H4 (cell line): ENCODE measurements around the gene NCS1. TPM values are rescaled to one million over a fixed set of nuclear protein-coding genes. Genes with fewer than 3 reads are reported as not detected.

Experiments
- DNase-seq: peaks from one replicate; pipeline ENCODE4 v3.0.0-alpha.2; 2015; ENCODE audit warnings: low spot score
- total RNA-seq: library from RNA; depleted of rRNA; stranded (reverse); fragments of >200 nt; shearing (Covaris generic); gene quantifications from 2 replicates; pipeline ENCODE4 v1.2.3, GENCODE V29; 2014

The NCS1 gene
- total RNA-seq, 1 experiment from 2014 or later = 40.3 TPM

- DNase-seq = no peak
Measured at GRCh38 chr9:130194378-130194932, 22.3 kb downstream of the NCS1 start.

- DNase-seq = no peak
Measured at GRCh38 chr9:130195638-130196037, 23.4 kb downstream of the NCS1 start.

- DNase-seq = no peak
Measured at GRCh38 chr9:130196643-130197042, 24.4 kb downstream of the NCS1 start.

GRCh38 chr9:130197386-130197785 is 25.2 kb downstream of the NCS1 start:
- no peak for DNase-seq

- no peak for DNase-seq
Measured at GRCh38 chr9:130197888-130198287, 25.7 kb downstream of the NCS1 start.

GRCh38 chr9:130198501-130199179 is 26.4 kb downstream of the NCS1 start:
- DNase-seq = no peak

- no peak for DNase-seq
Measured at GRCh38 chr9:130199605-130200004, 27.4 kb downstream of the NCS1 start.

GRCh38 chr9:130200038-130200849 is 28.0 kb downstream of the NCS1 start:
- DNase-seq = no peak

- DNase-seq = no peak
Measured at GRCh38 chr9:130201399-130201873, 29.2 kb downstream of the NCS1 start.

- DNase-seq = no peak
Measured at GRCh38 chr9:130201974-130202373, 29.8 kb downstream of the NCS1 start.

GRCh38 chr9:130204341-130204740 is 32.1 kb downstream of the NCS1 start:
- no peak for DNase-seq

- DNase-seq = no peak
Measured at GRCh38 chr9:130204959-130205358, 32.8 kb downstream of the NCS1 start.

- no peak for DNase-seq
Measured at GRCh38 chr9:130205912-130206311, 33.7 kb downstream of the NCS1 start.

GRCh38 chr9:130206579-130206978 is 34.4 kb downstream of the NCS1 start:
- no peak for DNase-seq

GRCh38 chr9:130207241-130207992 is 35.2 kb downstream of the NCS1 start:
- DNase-seq = no peak

GRCh38 chr9:130208600-130209347 is 36.6 kb downstream of the NCS1 start:
- no peak for DNase-seq

GRCh38 chr9:130209422-130209821 is 37.2 kb downstream of the NCS1 start:
- no peak for DNase-seq

- no peak for DNase-seq
Measured at GRCh38 chr9:130211548-130212226, 39.5 kb downstream of the NCS1 start.

- no peak for DNase-seq
Measured at GRCh38 chr9:130212543-130213297, 40.5 kb downstream of the NCS1 start.
